H9 (cell line): ENCODE results near the gene NPAS3. TPM values are rescaled to one million over a fixed set of nuclear protein-coding genes. Genes with fewer than 3 reads are reported as not detected.

Source experiments
- DNase-seq: peaks from one replicate; pipeline ENCODE4 v3.0.0-alpha.2; 2017
- H2AFZ ChIP-seq: one replicate; pipeline ENCODE4 v1.6.1; 2013; ENCODE audit warnings: mild to moderate bottlenecking, low read length, control low read depth, moderate library complexity
- H2AK5ac ChIP-seq: 2 replicates; pipeline ENCODE4 v1.6.1; 2013; ENCODE audit warnings: low read length, control low read depth, mixed read lengths; ENCODE audit not compliant: insufficient read length
- H2BK120ac ChIP-seq: one replicate; pipeline ENCODE4 v1.6.1; 2013; ENCODE audit warnings: low read depth, mild to moderate bottlenecking, low read length, control low read depth, inconsistent platforms; ENCODE audit not compliant: poor library complexity, severe bottlenecking
- H2BK12ac ChIP-seq: 2 replicates; pipeline ENCODE4 v1.6.1; 2013; ENCODE audit warnings: low read length, control low read depth, mixed read lengths, low read depth; ENCODE audit not compliant: insufficient read length
- H2BK15ac ChIP-seq: 2 replicates; pipeline ENCODE4 v1.6.1; 2013; ENCODE audit warnings: low read depth, low read length, control low read depth
- H2BK20ac ChIP-seq: one replicate; pipeline ENCODE4 v1.6.1; 2013; ENCODE audit warnings: low read depth, mild to moderate bottlenecking, low read length, control low read depth, inconsistent platforms; ENCODE audit not compliant: poor library complexity, severe bottlenecking
- H2BK5ac ChIP-seq: 2 replicates; pipeline ENCODE4 v1.6.1; 2013; ENCODE audit warnings: low read length, control low read depth, mixed read lengths; ENCODE audit not compliant: insufficient read length
- H3K14ac ChIP-seq: 2 replicates; pipeline ENCODE4 v1.6.1; 2013; ENCODE audit warnings: low read length, control low read depth; ENCODE audit not compliant: insufficient read depth
- H3K18ac ChIP-seq: 2 replicates; pipeline ENCODE4 v1.6.1; 2013; ENCODE audit warnings: low read depth, mild to moderate bottlenecking, mixed read lengths, low read length, control low read depth; ENCODE audit not compliant: insufficient read length
- H3K23ac ChIP-seq: 2 replicates; pipeline ENCODE4 v1.6.1; 2013; ENCODE audit warnings: low read length, control low read depth, mixed read lengths, low read depth; ENCODE audit not compliant: insufficient read length
- H3K23me2 ChIP-seq: 2 replicates; pipeline ENCODE4 v1.6.1; 2013; ENCODE audit warnings: low read depth, mild to moderate bottlenecking, mixed read lengths, low read length, control low read depth; ENCODE audit not compliant: insufficient read length, poor library complexity, severe bottlenecking
- H3K27ac ChIP-seq: 2 replicates; pipeline ENCODE4 v1.5.1; 2013; ENCODE audit warnings: low read length, control low read depth, mixed read lengths, low read depth; ENCODE audit not compliant: insufficient read length
- H3K27me3 ChIP-seq: 2 replicates; pipeline ENCODE4 v1.6.1; 2013; ENCODE audit warnings: low read length, control low read depth, inconsistent platforms; ENCODE audit not compliant: insufficient read depth
- H3K4ac ChIP-seq: 2 replicates; pipeline ENCODE4 v1.6.1; 2013; ENCODE audit warnings: low read depth, mild to moderate bottlenecking, control low read depth, inconsistent platforms, low read length, moderate library complexity
- H3K4me1 ChIP-seq: 2 replicates; pipeline ENCODE4 v1.6.1; 2013; ENCODE audit warnings: low read length, control low read depth, inconsistent platforms; ENCODE audit not compliant: insufficient read depth
- H3K4me2 ChIP-seq: 2 replicates; pipeline ENCODE4 v1.6.1; 2013; ENCODE audit warnings: low read length, control low read depth, mixed read lengths; ENCODE audit not compliant: insufficient read length, insufficient read depth
- H3K56ac ChIP-seq: 2 replicates; pipeline ENCODE4 v1.6.1; 2013; ENCODE audit warnings: low read depth, mild to moderate bottlenecking, mixed read lengths, low read length, control low read depth; ENCODE audit not compliant: insufficient read length
- H3K79me1 ChIP-seq: 2 replicates; pipeline ENCODE4 v1.6.1; 2013; ENCODE audit warnings: low read depth, mild to moderate bottlenecking, moderate library complexity, low read length, control low read depth, inconsistent platforms; ENCODE audit not compliant: insufficient read depth, poor library complexity, severe bottlenecking
- H3K79me2 ChIP-seq: 2 replicates; pipeline ENCODE4 v1.6.1; 2013; ENCODE audit warnings: low read length, control low read depth, inconsistent platforms; ENCODE audit not compliant: insufficient read depth
- H3K9ac ChIP-seq: 2 replicates; pipeline ENCODE4 v1.6.1; 2013; ENCODE audit warnings: low read length, control low read depth, mixed read lengths; ENCODE audit not compliant: insufficient read length; ENCODE audit errors: extremely low read depth
- H3K9me3 ChIP-seq: one replicate; pipeline ENCODE4 v1.6.1; 2013; ENCODE audit warnings: low read depth, low read length, inconsistent platforms; ENCODE audit not compliant: control insufficient read depth
- H3T11ph ChIP-seq: one replicate; pipeline ENCODE4 v1.6.1; 2013; ENCODE audit warnings: mild to moderate bottlenecking, low read length, control low read depth, inconsistent platforms
- H4K20me1 ChIP-seq: one replicate; pipeline ENCODE4 v1.6.1; 2013; ENCODE audit not compliant: control insufficient read depth, insufficient read length, insufficient read depth
- H4K5ac ChIP-seq: 2 replicates; pipeline ENCODE4 v1.6.1; 2013; ENCODE audit warnings: low read depth, mild to moderate bottlenecking, mixed read lengths, low read length, control low read depth; ENCODE audit not compliant: insufficient read length
- H4K8ac ChIP-seq: replicated peaks from 2 replicates; pipeline ENCODE4 v1.6.1; 2013; ENCODE audit warnings: low read length, control low read depth, mixed read lengths, low read depth; ENCODE audit not compliant: insufficient read length
- H4K91ac ChIP-seq: 2 replicates; pipeline ENCODE4 v1.6.1; 2013; ENCODE audit warnings: low read depth, mild to moderate bottlenecking, moderate library complexity, mixed read lengths, low read length, control low read depth; ENCODE audit not compliant: insufficient read length
- H3K27ac Mint-ChIP-seq, 3 experiments: 2 replicates in 2 of 3; 3 replicates in 1 of 3; pipeline ENCODE4 v1.8.0; 2020 to 2021; ENCODE audit warnings: mixed read lengths in 3 of 3, mild to moderate bottlenecking in 1 of 3, moderate library complexity in 1 of 3
- H3K27me3 Mint-ChIP-seq: 2 replicates; pipeline ENCODE4 v1.8.0; 2021; ENCODE audit warnings: low read depth, mild to moderate bottlenecking, moderate library complexity, mixed read lengths
- H3K36me3 Mint-ChIP-seq, 3 experiments: 2 replicates in 2 of 3; 3 replicates in 1 of 3; pipeline ENCODE4 v1.8.0; 2020 to 2021; ENCODE audit warnings: low read depth in 3 of 3, mixed read lengths in 3 of 3; ENCODE audit not compliant: insufficient read depth in 1 of 3
- H3K4me1 Mint-ChIP-seq, 2 experiments: 2 replicates each; pipeline ENCODE4 v1.8.0; 2020; ENCODE audit warnings: mixed read lengths in 2 of 2
- H3K4me3 Mint-ChIP-seq, 2 experiments: 2 replicates in 1 of 2; 3 replicates in 1 of 2; pipeline ENCODE4 v1.8.0; 2020 to 2021; ENCODE audit warnings: mild to moderate bottlenecking in 2 of 2, mixed read lengths in 2 of 2, moderate library complexity in 1 of 2
- H3K9me3 Mint-ChIP-seq, 2 experiments: 2 replicates in 1 of 2; 3 replicates in 1 of 2; pipeline ENCODE4 v1.8.0; 2020; ENCODE audit warnings: mild to moderate bottlenecking in 2 of 2, mixed read lengths in 2 of 2, moderate library complexity in 1 of 2
- CTCF ChIP-seq: fragments of 200-600 bp; sonication (generic); conservative IDR thresholded peaks from 3 replicates; pipeline ENCODE4 v1.8.0; 2021; ENCODE audit warnings: antibody characterized with exemption, mild to moderate bottlenecking
- WGBS: extraction: QIAGEN DNeasy Blood & Tissue Kit; methylation state at CpG from one replicate; pipeline ENCODE4 v1.1.7; 2013; ENCODE audit warnings: missing lambda C conversion rate, low lambda C conversion rate, mixed read lengths; ENCODE audit not compliant: insufficient read length; ENCODE audit errors: extremely low coverage; 5-methylcytosine and 5-hydroxymethylcytosine counted together
- total RNA-seq: library from RNA; stranded (reverse); gene quantifications from 2 replicates; pipeline ENCODE4 v1.2.1, GENCODE V29; 2021

NPAS3 gene
- total RNA-seq, 1 experiment from 2014 or later = 0.17 TPM

DNA sequence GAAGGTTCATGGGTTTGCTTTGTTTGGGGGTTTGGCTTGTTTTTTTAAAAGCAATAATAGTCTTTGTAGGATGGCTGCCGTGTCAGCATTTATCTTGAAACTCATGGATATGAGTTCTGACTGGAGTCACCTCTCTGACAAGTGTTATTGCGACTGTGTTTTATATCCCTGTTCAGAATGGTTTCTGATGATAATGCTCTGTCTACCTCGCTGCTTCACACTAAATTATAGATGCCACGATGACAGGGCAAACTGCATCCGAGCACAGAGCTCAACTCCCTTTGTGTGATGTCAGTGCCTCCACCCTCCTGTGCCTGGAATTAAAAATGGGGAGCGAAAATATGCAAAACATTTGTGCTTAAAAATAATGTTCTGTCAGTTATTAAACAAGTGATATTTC, 761.4 kb downstream of the NPAS3 start:
- no peak overlapping the region for H3K4me3 Mint-ChIP-seq

More for the DNA sequence above, 761.4 kb downstream of the NPAS3 start:
- no peak overlapping the region for H3K23ac ChIP-seq
- Mint-ChIP-seq H3K27me3 (no peaks in the 10 kb centered on the region), H3K27ac (no peak overlapping the region), H3K36me3 (no peaks in the 10 kb centered on the region), H3K9me3 (no peaks in the 10 kb centered on the region), H3K4me1 (peaks cover 0 to 5% of the 10 kb centered on the region in 2 experiments; a peak in 2 of 4 replicates)
- H4K8ac ChIP-seq = no peak overlapping the region
- no peak overlapping the region for H3K56ac ChIP-seq
- H3K14ac ChIP-seq = no peak overlapping the region
- H4K5ac ChIP-seq = no peak overlapping the region
- H2BK120ac ChIP-seq = no peak overlapping the region
- no peak overlapping the region for H3T11ph ChIP-seq
- H3K4me2 ChIP-seq = no peak overlapping the region
- no peak overlapping the region for H2AFZ ChIP-seq
- no peak overlapping the region for H2AK5ac ChIP-seq
- TF ChIP-seq CTCF = no peak
- H3K9me3 ChIP-seq = no peaks in the 10 kb centered on the region
- H2BK20ac ChIP-seq = no peak overlapping the region
- WGBS = no CpG with 5 or more reads among the region's 6 CpGs
- H2BK15ac ChIP-seq = no peak overlapping the region
- H3K4me1 ChIP-seq = no peaks in the 10 kb centered on the region
- no peak overlapping the region for H3K9ac ChIP-seq
- H2BK12ac ChIP-seq = no peak overlapping the region
- no peak overlapping the region for H3K27ac ChIP-seq
- H3K79me2 ChIP-seq = no peaks in the 10 kb centered on the region
- no peaks in the 10 kb centered on the region for H4K20me1 ChIP-seq
- H3K23me2 ChIP-seq = no peaks in the 10 kb centered on the region
- H3K79me1 ChIP-seq = no peaks in the 10 kb centered on the region
- H2BK5ac ChIP-seq = no peak overlapping the region
- no peak overlapping the region for H3K4ac ChIP-seq
- no peak overlapping the region for H3K18ac ChIP-seq
- no peak overlapping the region for H4K91ac ChIP-seq
- H3K27me3 ChIP-seq = 0 out of 2 replicates have a peak, but pooled peaks cover 2% of the 10 kb centered on the region
- no peak for DNase-seq
